ENCODE results near the gene ZNF629. TPM values are rescaled to one million over a fixed set of nuclear protein-coding genes. Genes with fewer than 3 reads are reported as not detected.

Gene ZNF629
- polyA plus RNA-seq, 3 donors: 0.27 to 2.0 (median 0.73) TPM

DNA sequence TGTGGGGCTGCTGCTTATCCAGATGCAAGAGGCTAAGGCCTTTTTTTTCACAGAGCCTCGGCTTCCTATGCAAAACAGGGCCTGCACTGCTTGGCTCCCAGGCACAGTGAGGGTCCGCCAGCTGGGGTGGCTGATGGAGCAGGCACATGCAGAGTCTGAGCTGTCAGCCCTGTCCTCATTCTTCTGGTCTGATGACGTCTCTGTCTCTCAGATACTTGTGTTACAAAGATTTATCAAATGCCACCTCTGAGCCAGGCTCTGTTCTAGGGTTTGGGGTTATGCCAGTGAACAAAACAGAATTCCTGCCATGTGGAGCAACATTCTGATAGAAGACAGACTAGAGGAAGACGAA lies 20.1 kb downstream of the ZNF629 start:
- H3K4me3 ChIP-seq (replicated peaks in 1 of 3; ENCODE audit: low read depth in 2 of 3, low read length in 3 of 3): no peak overlapping the region
- peaks cover 12 to 16% of the 10 kb centered on the region in 2 donors for H3K4me1 ChIP-seq (ENCODE audit: control insufficient read depth in 1 of 2, insufficient read depth in 2 of 2, low read length in 2 of 2)
- H4K20me1 ChIP-seq (ENCODE audit: insufficient read depth, low read length): peaks cover 24% of the 10 kb centered on the region
- no peak for DNase-seq
- no peak overlapping the region for H3K4me2 ChIP-seq (replicated peaks; ENCODE audit: extremely low read depth, low read length, poor library complexity, severe bottlenecking)
- Mint-ChIP-seq H3K9me3 (no peaks in the 10 kb centered on the region), H3K27me3 (ENCODE audit: low read depth in 3 of 3) (peaks cover 0 to 2% (median 0%) of the 10 kb centered on the region in 3 donors), H3K4me3 (no peak overlapping the region), H3K27ac (peak overlapping the region in 1 of 7 donors; percentile 10), H3K36me3 (peaks cover 84 to 92% of the 10 kb centered on the region in 2 donors), H3K4me1 (peaks cover 13% of the 10 kb centered on the region)
- WGBS (ENCODE audit: insufficient coverage): 94% methylated on average over 3 of the region's 4 CpGs
- H2AFZ ChIP-seq (ENCODE audit: insufficient read depth, low read depth, low read length, poor library complexity, severe bottlenecking): no peak overlapping the region
- H3K79me2 ChIP-seq (ENCODE audit: insufficient read depth, low read length): peaks cover 41% of the 10 kb centered on the region
- TF ChIP-seq, protein P1, sequence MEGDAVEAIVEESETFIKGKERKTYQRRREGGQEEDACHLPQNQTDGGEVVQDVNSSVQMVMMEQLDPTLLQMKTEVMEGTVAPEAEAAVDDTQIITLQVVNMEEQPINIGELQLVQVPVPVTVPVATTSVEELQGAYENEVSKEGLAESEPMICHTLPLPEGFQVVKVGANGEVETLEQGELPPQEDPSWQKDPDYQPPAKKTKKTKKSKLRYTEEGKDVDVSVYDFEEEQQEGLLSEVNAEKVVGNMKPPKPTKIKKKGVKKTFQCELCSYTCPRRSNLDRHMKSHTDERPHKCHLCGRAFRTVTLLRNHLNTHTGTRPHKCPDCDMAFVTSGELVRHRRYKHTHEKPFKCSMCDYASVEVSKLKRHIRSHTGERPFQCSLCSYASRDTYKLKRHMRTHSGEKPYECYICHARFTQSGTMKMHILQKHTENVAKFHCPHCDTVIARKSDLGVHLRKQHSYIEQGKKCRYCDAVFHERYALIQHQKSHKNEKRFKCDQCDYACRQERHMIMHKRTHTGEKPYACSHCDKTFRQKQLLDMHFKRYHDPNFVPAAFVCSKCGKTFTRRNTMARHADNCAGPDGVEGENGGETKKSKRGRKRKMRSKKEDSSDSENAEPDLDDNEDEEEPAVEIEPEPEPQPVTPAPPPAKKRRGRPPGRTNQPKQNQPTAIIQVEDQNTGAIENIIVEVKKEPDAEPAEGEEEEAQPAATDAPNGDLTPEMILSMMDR (IDR thresholded peaks at IDR 0.05): no peak
- H3K9me3 ChIP-seq (replicated peaks in 1 of 2; ENCODE audit: control insufficient read depth in 1 of 2, insufficient read depth in 1 of 2, low read length in 2 of 2): no peaks in the 10 kb centered on the region
- intact Hi-C loops (cut with micrococcal nuclease): loop anchor here in 1 of 2 donors (10.0 kb wide), 1 partner anchor 158 kb away; the partner anchor contains the start of gene FBXL19
- no peak overlapping the region for H3K27ac ChIP-seq (ENCODE audit: low read depth in 1 of 2, low read length in 2 of 2)
- H3K36me3 ChIP-seq (replicated peaks in 1 of 2; ENCODE audit: control insufficient read depth in 1 of 2, insufficient read depth in 2 of 2, low read length in 2 of 2): peaks cover 85 to 91% of the 10 kb centered on the region in 2 donors
- H3K27me3 ChIP-seq (ENCODE audit: control insufficient read depth in 2 of 2, insufficient read depth in 2 of 2, low read length in 2 of 2): no peaks in the 10 kb centered on the region
- no peak overlapping the region for H3K9ac ChIP-seq (ENCODE audit: insufficient read depth, low read length, poor library complexity, severe bottlenecking)

GRCh38 chr16:30766206-30766932 lies 20.6 kb downstream of the ZNF629 start:
- peaks cover 15 to 22% of the 10 kb centered on the region in 2 donors for H3K4me1 ChIP-seq (ENCODE audit: control insufficient read depth in 1 of 2, insufficient read depth in 2 of 2, low read length in 2 of 2)
- peaks cover 80 to 86% of the 10 kb centered on the region in 2 donors for H3K36me3 ChIP-seq (replicated peaks in 1 of 2; ENCODE audit: control insufficient read depth in 1 of 2, insufficient read depth in 2 of 2, low read length in 2 of 2)
- H3K4me2 ChIP-seq (replicated peaks; ENCODE audit: extremely low read depth, low read length, poor library complexity, severe bottlenecking): no peak overlapping the region
- no peaks in the 10 kb centered on the region for H3K9me3 Mint-ChIP-seq
- peaks cover 21% of the 10 kb centered on the region for H4K20me1 ChIP-seq (ENCODE audit: insufficient read depth, low read length)
- no peaks in the 10 kb centered on the region for H3K9me3 ChIP-seq (replicated peaks in 1 of 2; ENCODE audit: control insufficient read depth in 1 of 2, insufficient read depth in 1 of 2, low read length in 2 of 2)
- H3K27me3 ChIP-seq (ENCODE audit: control insufficient read depth in 2 of 2, insufficient read depth in 2 of 2, low read length in 2 of 2): no peaks in the 10 kb centered on the region
- H3K4me3 ChIP-seq (replicated peaks in 1 of 3; ENCODE audit: low read depth in 2 of 3, low read length in 3 of 3): no peak overlapping the region
- intact Hi-C loops (cut with micrococcal nuclease): loop anchor here in 1 of 2 donors (10.0 kb wide), 1 partner anchor 158 kb away; the partner anchor contains the start of gene FBXL19
- no peak overlapping the region for H3K4me3 Mint-ChIP-seq
- TF ChIP-seq, protein P1 (IDR thresholded peaks at IDR 0.05): no peak
- no peak overlapping the region for H3K27ac ChIP-seq (ENCODE audit: low read depth in 1 of 2, low read length in 2 of 2)
- peaks cover 16% of the 10 kb centered on the region for H3K4me1 Mint-ChIP-seq
- H2AFZ ChIP-seq (ENCODE audit: insufficient read depth, low read depth, low read length, poor library complexity, severe bottlenecking): no peak overlapping the region
- WGBS (ENCODE audit: insufficient coverage): 96% methylated on average over 29 of the region's 29 CpGs
- H3K9ac ChIP-seq (ENCODE audit: insufficient read depth, low read length, poor library complexity, severe bottlenecking): no peak overlapping the region
- peaks cover 0 to 2% (median 0%) of the 10 kb centered on the region in 3 donors for H3K27me3 Mint-ChIP-seq (ENCODE audit: low read depth in 3 of 3)
- peaks cover 79 to 86% of the 10 kb centered on the region in 2 donors for H3K36me3 Mint-ChIP-seq
- peaks cover 43% of the 10 kb centered on the region for H3K79me2 ChIP-seq (ENCODE audit: insufficient read depth, low read length)
- DNase-seq: no peak
- peak overlapping the region in 2 of 7 donors; percentile 43 to 50 for H3K27ac Mint-ChIP-seq
